Urothelium cell line (cell line): ENCODE data around the gene HOXB4.

Experiments
- DNase-seq: peaks from one replicate; pipeline ENCODE4 v3.0.0; 2011; ENCODE audit warnings: low spot score, mixed read lengths
- FAIRE-seq: peaks from 2 replicates; lab custom pipeline; 2011; peaks lifted over from hg19 to GRCh38; lab: Jason Lieb, UNC

Gene HOXB4

GRCh38 chr17:48615047-48615962 lies 37.2 kb upstream of the HOXB4 start, which contains the start of gene HOXB8:
Gene HOXB8 (minus strand): TSS chr17:48615292. CDS start chr17:48614704, 588 bp downstream.
- FAIRE-seq, result no peak
- DNase-seq, result no peak

DNA sequence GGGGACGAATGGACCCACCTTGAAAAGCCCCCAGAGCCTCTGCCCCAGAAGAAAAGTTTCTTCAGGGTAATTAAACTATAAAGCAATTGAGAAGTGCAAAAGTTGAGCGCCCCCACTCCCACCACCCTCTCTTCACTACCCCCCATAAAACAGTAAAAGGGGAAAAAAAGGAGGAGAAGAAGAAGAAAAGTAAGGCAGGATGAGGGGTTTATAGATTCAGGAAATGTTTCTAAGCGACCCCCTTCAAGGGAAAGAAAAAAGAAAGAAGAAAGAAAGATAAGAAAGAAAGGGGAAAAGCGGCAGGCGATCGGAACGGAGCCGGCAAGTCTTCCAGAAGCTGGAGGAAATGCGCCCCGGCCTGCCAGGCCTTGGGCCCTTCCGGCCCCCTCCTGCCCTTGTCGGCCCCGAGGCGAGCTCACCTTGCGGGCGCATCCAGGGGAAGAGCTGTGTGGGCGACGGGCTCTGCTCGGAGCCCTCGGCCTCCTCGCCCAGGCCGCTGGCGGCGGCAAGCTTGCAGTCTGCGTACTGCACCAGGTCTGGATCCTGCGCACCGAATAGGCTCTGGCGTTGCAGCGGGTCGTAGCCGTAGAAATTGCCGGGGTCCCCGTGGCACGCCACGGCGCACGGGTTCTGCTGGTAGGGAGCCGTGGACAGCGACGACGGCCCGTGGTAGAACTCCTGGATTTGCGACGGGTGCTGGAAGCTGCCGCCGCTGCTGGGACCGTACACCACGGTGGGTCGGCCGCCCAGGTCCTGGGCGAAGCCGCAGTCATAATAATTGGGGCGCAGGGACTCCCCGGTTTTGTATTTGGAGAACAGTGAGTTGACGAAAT lies 35.9 kb upstream of the HOXB4 start:
- DNase-seq, result no peak
- FAIRE-seq, result no peak

DNA sequence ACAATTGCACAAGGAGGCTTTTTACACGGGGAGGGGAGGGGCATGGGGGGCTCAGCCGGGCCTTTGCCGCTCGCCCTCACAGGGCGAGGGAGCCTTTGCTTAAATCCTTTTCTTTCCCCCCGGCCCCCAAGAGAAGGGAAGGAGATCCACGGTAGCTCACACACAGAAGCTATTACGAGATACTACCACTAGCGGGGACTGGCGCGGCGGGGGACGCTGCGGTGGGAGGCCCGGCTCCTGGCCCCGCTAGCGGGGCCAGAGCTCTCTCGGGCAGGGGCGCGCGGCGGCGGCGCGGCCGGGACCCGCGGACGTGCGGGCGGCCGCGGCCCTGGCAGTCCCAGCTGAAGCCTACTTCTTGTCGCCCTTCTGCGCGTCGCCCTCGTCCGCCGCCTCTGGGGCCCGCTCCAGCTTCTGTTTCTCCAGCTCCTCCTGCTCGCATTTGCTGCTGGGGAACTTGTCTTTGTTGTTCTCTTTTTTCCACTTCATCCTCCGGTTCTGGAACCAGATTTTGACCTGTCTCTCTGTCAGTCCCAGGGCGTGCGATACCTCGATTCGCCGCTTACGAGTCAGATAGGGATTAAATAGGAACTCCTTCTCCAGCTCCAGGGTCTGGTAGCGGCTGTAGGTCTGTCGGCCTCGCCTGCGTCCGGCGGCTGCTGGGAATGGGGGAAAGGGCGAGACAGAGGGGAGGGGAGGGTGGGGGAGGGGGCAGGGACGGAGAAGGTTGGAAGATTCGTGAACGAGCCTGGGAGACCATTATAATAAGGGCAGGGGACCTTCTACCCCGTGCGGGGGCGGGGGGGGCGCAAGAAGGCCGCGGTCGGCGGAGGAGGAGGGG lies 34.9 kb upstream of the HOXB4 start:
- no peak for FAIRE-seq
- no peak for DNase-seq

- FAIRE-seq, result no peak
Measured at GRCh38 chr17:48612456-48612853, 34.3 kb upstream of the HOXB4 start.

DNA sequence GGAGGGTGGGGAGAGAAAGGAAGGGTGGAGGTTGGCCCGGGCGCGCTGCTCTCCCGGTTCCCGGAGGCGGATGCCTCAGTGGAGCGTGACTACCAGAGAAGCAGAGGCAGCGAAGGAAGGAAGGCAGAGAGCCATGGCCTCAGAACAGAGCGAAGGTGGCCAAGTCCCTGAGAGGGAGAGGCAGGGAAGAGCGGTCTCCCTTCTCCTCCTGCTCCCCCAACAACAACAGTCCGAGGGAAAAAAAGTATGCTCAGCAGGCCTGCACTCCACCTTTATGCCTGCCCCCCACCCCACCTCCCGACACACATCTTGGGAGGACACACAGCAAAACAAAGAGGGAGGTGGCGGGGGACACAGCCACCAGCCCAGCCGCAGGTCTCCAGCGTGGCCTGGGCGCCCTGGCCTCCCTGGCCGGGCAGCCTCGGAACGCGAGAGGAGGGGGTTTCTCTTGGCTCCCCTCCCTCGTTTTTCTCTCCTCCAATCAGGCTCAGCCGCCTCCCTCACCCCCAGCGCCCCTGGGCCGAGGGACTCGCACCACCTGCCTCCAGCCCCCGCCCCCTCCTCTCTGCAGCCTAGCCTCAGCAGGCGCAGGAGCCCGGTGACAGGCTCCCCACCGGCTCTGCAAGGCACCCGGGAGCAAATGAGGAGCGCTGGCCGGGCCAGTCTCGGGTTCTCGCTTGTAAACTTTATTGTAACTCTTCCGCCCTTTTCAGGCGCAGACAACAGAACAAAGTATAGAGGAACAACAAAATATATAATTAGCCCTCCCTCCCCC lies 33.7 kb upstream of the HOXB4 start:
- FAIRE-seq, result no peak
- DNase-seq, result peak; percentile 31

More at GRCh38 chr17:48612456-48612853, 34.3 kb upstream of the HOXB4 start:
- DNase-seq, result no peak

- DNase-seq (peak; percentile 52), FAIRE-seq (no peak)
Measured at GRCh38 chr17:48611213-48611612, 33.1 kb upstream of the HOXB4 start.

GRCh38 chr17:48610282-48611211 lies 32.4 kb upstream of the HOXB4 start, which contains the start of gene HOXB7:
Gene HOXB7 (minus strand): TSS chr17:48611017. CDS start chr17:48610918, 99 bp downstream.
- DNase-seq (peak; percentile 84), FAIRE-seq (no peak)

GRCh38 chr17:48609759-48610281 lies 31.7 kb upstream of the HOXB4 start:
- FAIRE-seq (no peak), DNase-seq (no peak)

DNA sequence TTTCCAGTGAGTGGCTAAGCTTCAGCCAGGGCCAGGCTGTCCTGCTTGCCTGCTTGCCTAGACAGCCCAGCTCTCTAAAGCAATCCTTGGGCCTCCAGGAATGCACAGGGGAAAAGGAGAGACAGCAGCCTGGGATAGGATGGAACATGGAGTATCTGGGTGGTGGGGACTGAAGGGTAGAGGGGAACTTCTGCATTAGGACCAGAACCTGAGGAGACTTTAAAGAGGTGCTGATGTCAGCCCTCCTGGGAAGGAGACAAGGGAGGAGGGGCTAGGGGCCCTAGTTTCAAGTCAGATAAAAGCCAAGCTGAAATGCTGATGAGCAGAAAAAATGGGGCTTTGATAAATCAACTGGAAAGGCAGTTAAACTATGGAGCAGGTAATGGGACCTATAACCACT lies 30.9 kb upstream of the HOXB4 start:
- DNase-seq (no peak), FAIRE-seq (no peak)

GRCh38 chr17:48608494-48608834 lies 30.3 kb upstream of the HOXB4 start:
- DNase-seq (no peak), FAIRE-seq (no peak)

GRCh38 chr17:48606892-48607614 lies 28.9 kb upstream of the HOXB4 start:
- DNase-seq (no peak), FAIRE-seq (no peak)

- DNase-seq (no peak), FAIRE-seq (no peak)
Measured at GRCh38 chr17:48605991-48606891, 28.1 kb upstream of the HOXB4 start.

DNA sequence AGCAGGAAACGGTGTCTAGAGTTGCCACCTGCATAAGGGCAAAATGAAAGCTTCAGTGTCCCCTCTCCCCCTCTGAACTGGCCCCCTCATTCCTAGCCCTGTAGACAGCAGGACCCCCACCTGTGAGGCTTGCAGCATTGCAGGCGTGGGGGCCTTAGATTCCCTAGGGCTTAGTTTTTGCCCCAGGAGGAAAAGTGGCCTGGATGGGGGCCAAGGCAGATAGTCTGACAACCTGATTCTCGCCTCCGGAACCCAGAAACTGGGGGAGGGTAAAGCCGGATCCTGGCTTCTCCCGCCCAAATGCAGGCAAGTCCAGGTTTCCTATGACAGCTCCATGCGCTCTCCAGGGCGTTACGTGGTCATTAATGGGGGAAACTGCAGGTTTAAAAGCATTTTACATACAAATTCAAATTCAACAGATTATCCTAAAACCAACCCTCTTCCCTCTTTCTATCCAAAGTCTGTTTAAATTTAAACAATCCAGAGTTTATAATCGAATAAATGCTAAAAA lies 27.3 kb upstream of the HOXB4 start:
- FAIRE-seq (no peak), DNase-seq (no peak)

GRCh38 chr17:48604770-48605329 lies 26.7 kb upstream of the HOXB4 start, which contains the start of gene HOXB6:
Gene HOXB6 (minus strand): TSS chr17:48604986. CDS start chr17:48598150, 6,836 bp downstream.
- FAIRE-seq, result no peak
- DNase-seq, result peak; percentile 70

GRCh38 chr17:48603959-48604769 lies 26.0 kb upstream of the HOXB4 start:
- DNase-seq (peak; percentile 79), FAIRE-seq (peak; percentile 56)
